Trophoblast cell (in vitro differentiated cells and primary cell): ENCODE data around the gene KCNQ1OT1. TPM values are rescaled to one million over a fixed set of nuclear protein-coding genes. Genes with fewer than 3 reads are reported as not detected.

Experiments
- DNase-seq, 2 donors: peaks; one replicate each; pipeline ENCODE4 v3.0.0-alpha.2; 2016
- H2AFZ ChIP-seq: 2 replicates; pipeline ENCODE4 v1.6.1; 2013; ENCODE audit warnings: low read length, moderate library complexity, mild to moderate bottlenecking; ENCODE audit not compliant: insufficient read depth, poor library complexity
- H2AK5ac ChIP-seq: 2 replicates; pipeline ENCODE4 v1.6.1; 2013; ENCODE audit warnings: mild to moderate bottlenecking, low read length
- H2BK120ac ChIP-seq: 2 replicates; pipeline ENCODE4 v1.6.1; 2013; ENCODE audit warnings: low read length, mild to moderate bottlenecking, moderate library complexity; ENCODE audit not compliant: insufficient read depth, poor library complexity
- H2BK12ac ChIP-seq: 2 replicates; pipeline ENCODE4 v1.6.1; 2013; ENCODE audit warnings: mild to moderate bottlenecking, low read length, moderate library complexity
- H2BK5ac ChIP-seq: 2 replicates; pipeline ENCODE4 v1.6.1; 2013; ENCODE audit warnings: low read length, low read depth, moderate library complexity, mild to moderate bottlenecking; ENCODE audit not compliant: poor library complexity
- H3K14ac ChIP-seq: 2 replicates; pipeline ENCODE4 v1.6.1; 2013; ENCODE audit warnings: mild to moderate bottlenecking, low read length
- H3K18ac ChIP-seq: 2 replicates; pipeline ENCODE4 v1.6.1; 2013; ENCODE audit warnings: mild to moderate bottlenecking, low read length
- H3K23ac ChIP-seq: 2 replicates; pipeline ENCODE4 v1.6.1; 2013; ENCODE audit warnings: low read length
- H3K27ac ChIP-seq: 2 replicates; pipeline ENCODE4 v1.5.1; 2013; ENCODE audit warnings: low read depth, mild to moderate bottlenecking, inconsistent platforms, low read length, moderate library complexity
- H3K27me3 ChIP-seq: 2 replicates; pipeline ENCODE4 v1.6.1; 2013; ENCODE audit warnings: inconsistent platforms, mild to moderate bottlenecking, low read length, moderate library complexity; ENCODE audit not compliant: insufficient read depth
- H3K36me3 ChIP-seq, 2 experiments: 1 replicate in 1 of 2; 2 replicates in 1 of 2; pipeline ENCODE4 v1.6.1; 2013; ENCODE audit warnings: low read length in 2 of 2, mild to moderate bottlenecking in 2 of 2, moderate library complexity in 1 of 2; ENCODE audit not compliant: insufficient read depth in 2 of 2, control insufficient read depth in 1 of 2
- H3K4ac ChIP-seq: 2 replicates; pipeline ENCODE4 v1.6.1; 2013; ENCODE audit warnings: low read depth, mild to moderate bottlenecking, low read length, moderate library complexity
- H3K4me1 ChIP-seq, 2 experiments: 1 replicate in 1 of 2; 2 replicates in 1 of 2; pipeline ENCODE4 v1.6.1; 2013; ENCODE audit warnings: low read length in 2 of 2, mild to moderate bottlenecking in 2 of 2, moderate library complexity in 1 of 2; ENCODE audit not compliant: insufficient read depth in 2 of 2, control insufficient read depth in 1 of 2
- H3K4me2 ChIP-seq: 2 replicates; pipeline ENCODE4 v1.6.1; 2013; ENCODE audit warnings: inconsistent platforms, mild to moderate bottlenecking, low read length, moderate library complexity
- H3K4me3 ChIP-seq: 2 replicates; pipeline ENCODE4 v1.5.1; 2013; ENCODE audit warnings: mild to moderate bottlenecking, low read depth, low read length, inconsistent platforms
- H3K79me1 ChIP-seq: one replicate; pipeline ENCODE4 v1.6.1; 2013; ENCODE audit warnings: low read length
- H3K79me2 ChIP-seq: 2 replicates; pipeline ENCODE4 v1.6.1; 2013; ENCODE audit warnings: low read length, mild to moderate bottlenecking; ENCODE audit not compliant: control insufficient read depth, insufficient read depth, poor library complexity
- H3K9ac ChIP-seq: 2 replicates; pipeline ENCODE4 v1.6.1; 2013; ENCODE audit warnings: mild to moderate bottlenecking, low read length
- H3K9me3 ChIP-seq: 2 replicates; pipeline ENCODE4 v1.6.1; 2013; ENCODE audit warnings: low read depth, mild to moderate bottlenecking, control low read depth, inconsistent platforms, low read length; ENCODE audit not compliant: insufficient read depth
- H4K12ac ChIP-seq: 2 replicates; pipeline ENCODE4 v1.6.1; 2013; ENCODE audit warnings: low read depth, mild to moderate bottlenecking, low read length, moderate library complexity
- H4K8ac ChIP-seq: 2 replicates; pipeline ENCODE4 v1.6.1; 2013; ENCODE audit warnings: low read depth, mild to moderate bottlenecking, low read length, moderate library complexity
- H4K91ac ChIP-seq: one replicate; pipeline ENCODE4 v1.6.1; 2013; ENCODE audit warnings: low read depth, mild to moderate bottlenecking, low read length, moderate library complexity
- WGBS: extraction: QIAGEN DNeasy Blood & Tissue Kit; methylation state at CpG from one replicate; pipeline ENCODE4 v1.1.7; 2013; ENCODE audit warnings: missing lambda C conversion rate; ENCODE audit not compliant: insufficient read length, insufficient coverage; ENCODE audit errors: extremely low coverage; 5-methylcytosine and 5-hydroxymethylcytosine counted together
- polyA plus RNA-seq: library from polyadenylated mRNA; stranded (reverse); fragments of 200-250 nt; gene quantifications from 2 replicates; pipeline ENCODE4 v1.2.3, GENCODE V29; 2013

KCNQ1OT1 gene
- 0.19 and 0.21 TPM in 2 replicates for polyA plus RNA-seq

DNA sequence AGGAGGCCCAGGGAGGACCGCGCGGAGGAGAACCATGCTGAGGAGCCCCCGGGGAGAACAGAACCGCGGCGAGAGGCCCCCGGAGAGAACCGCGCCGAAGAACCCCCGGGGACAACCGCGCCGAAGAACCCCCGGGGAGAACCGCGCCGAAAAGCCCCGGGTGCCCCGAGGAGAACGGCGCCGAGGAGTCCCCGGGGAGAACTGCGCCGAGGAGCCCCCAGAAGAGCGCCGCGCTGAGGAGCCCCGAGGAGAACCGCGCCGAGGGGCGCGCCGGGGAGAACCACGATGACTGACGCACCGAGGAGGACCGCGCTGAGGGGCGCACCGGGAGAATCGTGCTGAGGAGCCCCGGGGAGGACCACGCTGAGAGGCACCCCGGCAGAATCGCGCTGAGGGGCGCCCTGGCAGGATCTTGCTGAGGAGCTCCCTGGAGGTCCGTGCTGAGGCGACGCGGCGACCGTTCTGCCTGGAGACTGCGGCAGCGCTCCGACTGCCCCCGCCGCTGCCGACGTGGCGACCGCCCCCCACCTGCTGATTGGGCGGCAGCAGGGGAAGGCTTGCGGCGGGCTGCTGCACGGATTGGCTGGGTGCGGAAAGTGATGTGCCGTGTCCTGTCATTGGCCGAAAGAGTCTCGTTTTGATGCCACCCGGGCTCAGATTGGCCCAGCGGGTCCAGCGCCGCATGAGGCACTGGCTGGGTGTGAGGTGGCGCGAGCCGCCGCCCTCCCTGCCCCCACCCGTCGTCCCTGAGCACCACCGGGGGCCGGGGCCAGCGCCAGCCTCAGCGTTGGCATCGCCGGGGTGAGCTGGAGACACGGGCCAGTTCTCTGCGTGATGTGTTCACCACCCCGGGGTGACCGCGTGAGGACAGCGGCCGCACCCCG lies at the start of gene KCNQ1OT1:
KCNQ1OT1 (minus strand) TSS at position 464 of the 884 bp plus-strand sequence.
- peaks cover 16 to 20% of the 10 kb centered on the region in 2 experiments for H3K4me1 ChIP-seq
- H2BK12ac ChIP-seq, result peak within 1 kb of the TSS; percentile 54
- peak within 1 kb of the TSS; percentile 98 for H4K91ac ChIP-seq
- peak within 1 kb of the TSS; percentile 81 for H3K14ac ChIP-seq
- peak within 1 kb of the TSS; percentile 77 for H2AFZ ChIP-seq
- H3K36me3 ChIP-seq, result peaks cover 0 to 2% of the 10 kb centered on the region in 2 experiments
- no peak within 1 kb of the TSS for H3K23ac ChIP-seq
- H3K9ac ChIP-seq, result peak within 1 kb of the TSS; percentile 71
- peak within 1 kb of the TSS; percentile 52 for H3K27ac ChIP-seq
- peak within 1 kb of the TSS; percentile 91 for H4K8ac ChIP-seq
- H3K4me3 ChIP-seq, result peak within 1 kb of the TSS; percentile 77
- peaks cover 5% of the 10 kb centered on the region for H3K9me3 ChIP-seq
- H3K4ac ChIP-seq, result peak within 1 kb of the TSS; percentile 84
- peak within 1 kb of the TSS; percentile 77 for H2BK120ac ChIP-seq
- no CpG with 5 or more reads among the region's 98 CpGs for WGBS
- peaks cover 15% of the 10 kb centered on the region for H3K79me2 ChIP-seq
- peak within 1 kb of the TSS; percentile 46 for H4K12ac ChIP-seq
- H2BK5ac ChIP-seq, result peak within 1 kb of the TSS; percentile 86
- H3K18ac ChIP-seq, result peak within 1 kb of the TSS; percentile 79
- H3K4me2 ChIP-seq, result peak within 1 kb of the TSS; percentile 79
- H3K27me3 ChIP-seq, result no peaks in the 10 kb centered on the region
- H2AK5ac ChIP-seq, result peak within 1 kb of the TSS; percentile 84
- DNase-seq, result peak; percentile 88
- peaks cover 11% of the 10 kb centered on the region for H3K79me1 ChIP-seq

DNA sequence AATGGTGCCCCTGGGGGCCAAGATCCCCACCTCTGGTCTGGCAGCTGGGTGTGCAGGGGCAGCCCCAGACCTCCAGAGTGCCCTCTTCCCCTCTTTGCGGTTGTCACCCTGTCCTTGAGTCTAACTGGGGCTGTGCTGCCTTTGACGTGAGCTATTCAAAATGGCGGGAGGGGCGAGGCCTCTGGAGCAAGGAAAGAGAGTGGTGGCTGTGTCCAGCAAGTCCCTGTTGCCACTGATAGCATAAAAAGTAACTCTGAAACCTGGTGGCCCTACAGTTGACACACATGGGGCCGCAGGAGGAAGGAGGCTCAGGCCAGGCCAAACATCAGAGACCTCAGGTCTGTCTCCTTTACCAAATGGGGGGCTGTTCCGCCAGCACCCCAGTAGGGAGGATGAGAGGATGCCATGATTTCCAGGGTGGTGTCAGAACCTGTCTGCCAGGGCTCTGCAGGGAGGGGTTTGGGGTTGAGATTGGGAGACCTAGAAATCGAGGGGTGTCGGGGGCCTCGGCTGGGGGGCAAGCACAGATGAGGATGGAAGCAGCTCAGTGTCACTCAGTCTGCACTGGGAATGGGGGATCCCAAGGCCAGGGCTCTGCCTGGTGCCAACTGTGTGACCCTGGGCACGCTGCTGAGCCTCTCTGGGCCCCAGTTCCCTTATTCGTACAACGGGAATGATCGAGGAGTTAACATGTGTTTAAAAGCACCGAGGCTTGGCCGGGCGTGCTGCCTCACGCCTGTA lies 49.2 kb upstream of the KCNQ1OT1 start:
- Histone ChIP-seq H3K9me3 (peaks cover 4% of the 10 kb centered on the region), H4K12ac (no peak overlapping the region), H3K4me1 (peaks cover 34 to 50% of the 10 kb centered on the region in 2 experiments), H3K27me3 (no peaks in the 10 kb centered on the region), H2AK5ac (peak overlapping the region; percentile 62), H3K4ac (no peak overlapping the region), H3K27ac (no peak overlapping the region), H2AFZ (no peak overlapping the region), H2BK5ac (peak overlapping the region; percentile 18), H3K18ac (peak overlapping the region; percentile 49), H3K9ac (no peak overlapping the region), H4K8ac (no peak overlapping the region), H3K14ac (peak overlapping the region; percentile 56), H3K4me2 (no peak overlapping the region), H3K36me3 (no peaks in the 10 kb centered on the region), H3K79me2 (peaks cover 6% of the 10 kb centered on the region), H3K79me1 (peaks cover 50% of the 10 kb centered on the region), H3K23ac (no peak overlapping the region), H2BK12ac (peak overlapping the region; percentile 60), H2BK120ac (peak overlapping the region; percentile 33), H3K4me3 (no peak overlapping the region), H4K91ac (peak overlapping the region; percentile 78)
- DNase-seq, result no peak
- no CpG with 5 or more reads among the region's 17 CpGs for WGBS

GRCh38 chr11:2748061-2748813 lies 48.4 kb upstream of the KCNQ1OT1 start:
- WGBS, result no CpG with 5 or more reads among the region's 11 CpGs
- peak overlapping the region; percentile 48 for H2BK5ac ChIP-seq

More at GRCh38 chr11:2748061-2748813, 48.4 kb upstream of the KCNQ1OT1 start:
- Histone ChIP-seq H3K79me1 (peaks cover 49% of the 10 kb centered on the region), H3K18ac (peak overlapping the region; percentile 49), H4K8ac (peak overlapping the region; percentile 20), H3K4me1 (peaks cover 39 to 56% of the 10 kb centered on the region in 2 experiments), H3K9me3 (peaks cover 3% of the 10 kb centered on the region), H3K23ac (no peak overlapping the region), H3K14ac (peak overlapping the region; percentile 56), H2AFZ (peak overlapping the region; percentile 23), H4K91ac (peak overlapping the region; percentile 78), H3K4ac (peak overlapping the region; percentile 37), H4K12ac (no peak overlapping the region), H3K27ac (peak overlapping the region; percentile 60), H3K27me3 (no peaks in the 10 kb centered on the region), H2BK120ac (peak overlapping the region; percentile 33), H3K9ac (no peak overlapping the region), H3K4me2 (no peak overlapping the region), H3K4me3 (no peak overlapping the region), H3K36me3 (no peaks in the 10 kb centered on the region), H2BK12ac (peak overlapping the region; percentile 60), H2AK5ac (peak overlapping the region; percentile 62), H3K79me2 (peaks cover 6% of the 10 kb centered on the region)
- DNase-seq, result no peak
